Esophagus muscularis mucosa (tissue), 4 donors: Measurements from ENCODE around the gene ORC6. TPM values are rescaled to one million over a fixed set of nuclear protein-coding genes. Genes with fewer than 3 reads are reported as not detected.

Experiments used
- DNase-seq: peaks from one replicate; pipeline ENCODE4 v3.0.0-alpha.2; 2017; ENCODE audit errors: extremely low spot score
- H3K27ac ChIP-seq, 4 donors: fragments of 200-600 bp; sonication (generic); replicated peaks in 1 of 4; 1 replicate in 3 of 4; 2 replicates in 1 of 4; pipeline ENCODE4 v1.5.1; 2016 to 2019; ENCODE audit warnings: mild to moderate bottlenecking in 1 of 4
- H3K27me3 ChIP-seq, 4 donors: fragments of 200-600 bp; sonication (generic); one replicate each; pipeline versions ENCODE4 v1.5.1 to v1.6.0; 2016 to 2019
- H3K36me3 ChIP-seq, 4 donors: fragments of 200-600 bp; sonication (generic); one replicate each; pipeline ENCODE4 v1.5.1; 2016 to 2019
- H3K4me1 ChIP-seq, 4 donors: fragments of 200-600 bp; sonication (generic); one replicate each; pipeline ENCODE4 v1.5.1; 2016 to 2019
- H3K4me3 ChIP-seq, 4 donors: fragments of 200-600 bp; sonication (generic); 1 replicate in 2 of 4; 2 replicates in 2 of 4; pipeline ENCODE4 v1.5.1; 2016 to 2019; ENCODE audit warnings: mild to moderate bottlenecking in 4 of 4, moderate library complexity in 1 of 4
- H3K9me3 ChIP-seq, 4 donors: fragments of 200-600 bp; sonication (generic); 1 replicate in 3 of 4; 2 replicates in 1 of 4; pipeline ENCODE4 v1.5.1; 2016 to 2019
- EP300 ChIP-seq: sonication (generic); formaldehyde crosslinking; IDR thresholded peaks from one replicate; pipeline ENCODE4 v1.6.1; 2017; ENCODE audit warnings: antibody characterized with exemption
- POLR2A ChIP-seq: fragments of 450-650 bp; IDR thresholded peaks from one replicate; pipeline ENCODE4 v1.6.1; 2017; ENCODE audit warnings: antibody characterized with exemption, moderate library complexity, mild to moderate bottlenecking, low read depth
- POLR2AphosphoS5 ChIP-seq, 2 donors: sonication (generic); formaldehyde crosslinking; IDR thresholded peaks; one replicate each; pipeline ENCODE4 v1.6.1; 2017; ENCODE audit warnings: antibody characterized with exemption in 2 of 2
- WGBS: methylation state at CpG from one replicate; pipeline ENCODE4 v1.1.5; 2018; 5-methylcytosine and 5-hydroxymethylcytosine counted together
- intact Hi-C: fragments of 100-400 bp; cut with DNase I; formaldehyde crosslinking; loops from one replicate; pipeline ENCODE4 v1.15.1; 2023
- total RNA-seq, 4 donors: library from RNA; depleted of rRNA; stranded (reverse); fragments of >200 nt; gene quantifications; one replicate each; pipeline versions ENCODE4 v1.1.0 to v1.2.1, GENCODE V29; 2016
- TF ChIP-seq, protein P1 (sequence below), 3 experiments: fragments of 200-600 bp in 2 of 3; fragments of 450-650 bp in 1 of 3; sonication (generic) in 2 of 3; IDR thresholded peaks; one replicate each; pipeline ENCODE4 v1.5.1; 2017 to 2019; ENCODE audit warnings: antibody characterized with exemption in 3 of 3, mild to moderate bottlenecking in 2 of 3, moderate library complexity in 1 of 3

The ORC6 gene
- total RNA-seq, 4 donors from 2014 or later, result 0.32 to 0.99 (median 0.67) TPM

DNA sequence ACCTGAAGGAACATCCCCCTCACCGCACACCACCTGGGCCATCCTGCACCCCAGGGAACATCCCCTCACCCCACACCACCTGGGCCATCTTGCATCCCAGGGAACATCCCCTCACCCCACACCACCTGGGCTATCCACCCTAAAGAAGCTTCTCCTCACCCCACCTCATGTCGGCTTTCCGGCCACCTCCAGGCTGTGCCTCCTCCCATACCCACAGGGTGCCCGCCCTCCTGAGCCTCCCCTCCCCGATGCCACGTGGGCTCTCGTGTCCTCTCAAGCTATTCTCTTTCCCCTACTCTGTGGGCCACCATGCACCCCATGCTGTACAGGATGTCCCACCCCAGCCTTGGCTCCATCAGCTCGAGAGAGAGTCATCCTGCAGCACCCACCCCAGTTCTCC is 40.7 kb downstream of the ORC6 start:
- no peak overlapping the region for H3K27ac ChIP-seq
- H3K4me1 ChIP-seq, result peaks cover 0 to 17% (median 0%) of the 10 kb centered on the region in 4 donors
- no peaks in the 10 kb centered on the region for H3K27me3 ChIP-seq
- TF ChIP-seq POLR2A, result no peak
- no peak for TF ChIP-seq EP300
- TF ChIP-seq POLR2AphosphoS5 (IDR thresholded peaks at IDR 0.05), result no peak
- TF ChIP-seq, protein P1, sequence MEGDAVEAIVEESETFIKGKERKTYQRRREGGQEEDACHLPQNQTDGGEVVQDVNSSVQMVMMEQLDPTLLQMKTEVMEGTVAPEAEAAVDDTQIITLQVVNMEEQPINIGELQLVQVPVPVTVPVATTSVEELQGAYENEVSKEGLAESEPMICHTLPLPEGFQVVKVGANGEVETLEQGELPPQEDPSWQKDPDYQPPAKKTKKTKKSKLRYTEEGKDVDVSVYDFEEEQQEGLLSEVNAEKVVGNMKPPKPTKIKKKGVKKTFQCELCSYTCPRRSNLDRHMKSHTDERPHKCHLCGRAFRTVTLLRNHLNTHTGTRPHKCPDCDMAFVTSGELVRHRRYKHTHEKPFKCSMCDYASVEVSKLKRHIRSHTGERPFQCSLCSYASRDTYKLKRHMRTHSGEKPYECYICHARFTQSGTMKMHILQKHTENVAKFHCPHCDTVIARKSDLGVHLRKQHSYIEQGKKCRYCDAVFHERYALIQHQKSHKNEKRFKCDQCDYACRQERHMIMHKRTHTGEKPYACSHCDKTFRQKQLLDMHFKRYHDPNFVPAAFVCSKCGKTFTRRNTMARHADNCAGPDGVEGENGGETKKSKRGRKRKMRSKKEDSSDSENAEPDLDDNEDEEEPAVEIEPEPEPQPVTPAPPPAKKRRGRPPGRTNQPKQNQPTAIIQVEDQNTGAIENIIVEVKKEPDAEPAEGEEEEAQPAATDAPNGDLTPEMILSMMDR (IDR thresholded peaks at IDR 0.05), result no peak
- no peak overlapping the region for H3K4me3 ChIP-seq
- H3K9me3 ChIP-seq, result no peaks in the 10 kb centered on the region
- WGBS, result 95% methylated on average over 8 of the region's 8 CpGs
- H3K36me3 ChIP-seq, result peaks cover 0 to 46% (median 0%) of the 10 kb centered on the region in 4 donors
- no peak for DNase-seq
- intact Hi-C loops, result no loop called here

DNA sequence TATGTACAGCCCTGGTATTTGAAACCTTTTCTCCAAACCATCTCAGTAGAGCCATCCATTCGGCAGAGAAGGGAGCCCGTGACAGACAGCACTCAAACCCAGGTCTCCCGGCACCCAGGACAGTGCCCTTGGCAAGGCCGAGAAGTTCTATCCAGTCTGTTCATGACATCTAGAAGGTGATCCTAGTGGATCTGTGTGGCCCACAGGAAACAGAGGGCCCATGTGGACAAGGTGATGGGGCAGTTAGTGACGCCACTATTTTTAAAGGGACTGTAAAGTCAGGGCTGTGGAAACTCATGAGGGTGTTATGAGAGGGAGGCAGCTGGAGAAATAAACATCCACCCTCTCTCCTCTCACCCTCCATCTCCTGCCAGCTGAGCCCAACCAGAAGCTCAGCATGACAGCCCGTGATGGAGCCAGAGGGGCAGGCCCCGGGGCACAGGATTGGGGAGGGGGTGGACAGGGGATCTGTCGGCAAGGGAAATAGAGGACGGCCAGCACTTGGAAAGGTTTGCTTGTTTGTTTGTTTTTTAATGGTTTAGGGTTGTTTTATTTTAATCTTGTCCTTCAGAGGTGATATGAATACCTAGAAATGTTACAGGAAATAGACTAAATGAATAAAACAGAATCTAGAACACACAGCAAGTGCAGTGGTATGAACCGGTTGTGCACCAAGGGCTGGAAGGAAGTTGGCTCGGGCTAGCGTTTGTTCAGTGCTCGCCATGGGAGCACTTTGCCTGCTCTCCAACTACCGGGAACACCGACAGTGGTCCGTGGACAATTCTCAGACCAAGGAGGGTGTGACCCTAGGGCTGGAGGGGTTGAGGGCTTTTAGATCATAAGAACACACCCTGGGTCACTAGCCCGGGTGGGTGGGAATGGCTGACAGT is 41.6 kb downstream of the ORC6 start:
- DNase-seq, result no peak
- Histone ChIP-seq H3K9me3 (no peaks in the 10 kb centered on the region), H3K4me1 (peaks cover 0 to 17% (median 0%) of the 10 kb centered on the region in 4 donors), H3K27me3 (no peaks in the 10 kb centered on the region), H3K27ac (no peak overlapping the region), H3K4me3 (no peak overlapping the region), H3K36me3 (peaks cover 0 to 46% (median 0%) of the 10 kb centered on the region in 4 donors)
- 70% methylated on average over 16 of the region's 17 CpGs for WGBS
- intact Hi-C loops, result no loop called here
- TF ChIP-seq POLR2AphosphoS5 (IDR thresholded peaks at IDR 0.05), result no peak

DNA sequence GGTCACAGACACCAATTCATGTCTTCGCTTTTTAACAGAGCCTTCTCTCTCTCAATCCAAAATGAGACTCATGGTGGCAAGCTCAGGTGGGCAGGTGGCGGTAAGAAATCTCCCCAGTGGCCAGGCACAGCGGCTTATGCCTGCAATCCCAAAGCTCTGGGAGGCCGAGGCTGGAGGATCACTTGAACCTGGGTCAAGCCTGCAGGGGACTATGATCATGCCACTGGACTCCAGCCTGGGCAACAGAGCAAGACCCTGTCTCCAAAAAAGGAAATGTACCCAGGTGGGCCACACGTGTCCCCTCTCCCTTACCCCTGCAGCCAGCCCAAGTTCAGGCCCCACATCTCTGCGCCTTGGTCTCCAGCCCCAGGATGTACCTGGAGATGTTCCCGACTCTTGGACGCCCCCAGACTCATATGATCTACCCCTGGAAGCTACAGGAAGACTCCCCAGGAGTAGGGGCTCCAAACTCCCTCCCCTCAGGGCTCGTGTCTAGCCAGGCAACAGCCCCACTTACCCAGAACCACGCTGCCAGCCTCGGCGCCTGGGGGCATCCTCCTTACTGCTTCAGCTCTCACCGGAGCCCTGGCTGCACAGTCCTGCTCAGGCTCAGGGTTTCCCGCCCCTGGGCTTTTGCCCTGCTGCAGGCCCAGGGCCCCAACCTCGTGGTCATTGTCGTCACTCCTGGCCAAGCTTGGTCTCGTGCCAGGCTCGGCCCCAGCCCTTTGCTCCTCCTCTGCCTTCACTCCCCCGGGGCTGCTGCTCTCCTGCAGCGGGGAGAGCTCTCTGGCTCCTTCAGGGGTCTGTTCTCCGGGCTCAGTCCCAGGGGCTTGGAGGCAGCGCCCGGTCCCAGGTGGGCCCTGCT is 42.5 kb downstream of the ORC6 start:
- H3K27ac ChIP-seq, result no peak overlapping the region
- H3K9me3 ChIP-seq, result no peaks in the 10 kb centered on the region
- H3K4me3 ChIP-seq, result no peak overlapping the region
- TF ChIP-seq POLR2AphosphoS5 (IDR thresholded peaks at IDR 0.05) (no peak), EP300 (no peak), POLR2A (no peak)
- TF ChIP-seq, protein P1 (IDR thresholded peaks at IDR 0.05), result no peak
- H3K27me3 ChIP-seq, result no peaks in the 10 kb centered on the region
- peaks cover 0 to 15% (median 0%) of the 10 kb centered on the region in 4 donors for H3K4me1 ChIP-seq
- intact Hi-C loops, result no loop called here
- WGBS, result 89% methylated on average over 13 of the region's 23 CpGs
- no peak for DNase-seq
- H3K36me3 ChIP-seq, result peaks cover 0 to 45% (median 0%) of the 10 kb centered on the region in 4 donors

DNA sequence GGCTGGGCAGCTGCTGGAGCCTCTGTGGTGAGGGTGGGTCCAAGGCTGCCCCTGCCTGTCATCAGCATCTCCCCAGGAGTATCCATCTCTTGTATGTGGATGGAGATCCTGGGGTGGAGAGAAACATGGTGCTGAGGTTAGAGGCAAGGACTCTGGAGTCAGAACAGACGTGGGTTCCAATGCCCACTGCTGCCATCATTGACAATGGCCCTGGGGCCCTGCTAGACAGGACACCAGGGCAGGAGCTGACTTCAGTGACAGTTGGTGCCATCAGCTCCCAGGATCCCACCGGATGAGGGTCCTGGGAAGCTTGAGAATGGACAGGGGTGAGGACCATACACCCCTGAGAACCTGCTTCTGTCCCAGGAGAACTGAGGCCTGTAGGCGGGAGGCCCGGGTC is 43.1 kb downstream of the ORC6 start:
- DNase-seq, result no peak
- WGBS, result 78% methylated on average over 3 of the region's 4 CpGs
- Histone ChIP-seq H3K4me1 (peaks cover 0 to 13% (median 0%) of the 10 kb centered on the region in 4 donors), H3K27ac (no peak overlapping the region), H3K27me3 (no peaks in the 10 kb centered on the region), H3K36me3 (peaks cover 0 to 43% (median 0%) of the 10 kb centered on the region in 4 donors), H3K4me3 (no peak overlapping the region), H3K9me3 (no peaks in the 10 kb centered on the region)
- intact Hi-C loops, result no loop called here
- no peak for TF ChIP-seq EP300
- TF ChIP-seq POLR2AphosphoS5 (IDR thresholded peaks at IDR 0.05), result no peak
- no peak for TF ChIP-seq POLR2A
- TF ChIP-seq, protein P1 (IDR thresholded peaks at IDR 0.05), result no peak

DNA sequence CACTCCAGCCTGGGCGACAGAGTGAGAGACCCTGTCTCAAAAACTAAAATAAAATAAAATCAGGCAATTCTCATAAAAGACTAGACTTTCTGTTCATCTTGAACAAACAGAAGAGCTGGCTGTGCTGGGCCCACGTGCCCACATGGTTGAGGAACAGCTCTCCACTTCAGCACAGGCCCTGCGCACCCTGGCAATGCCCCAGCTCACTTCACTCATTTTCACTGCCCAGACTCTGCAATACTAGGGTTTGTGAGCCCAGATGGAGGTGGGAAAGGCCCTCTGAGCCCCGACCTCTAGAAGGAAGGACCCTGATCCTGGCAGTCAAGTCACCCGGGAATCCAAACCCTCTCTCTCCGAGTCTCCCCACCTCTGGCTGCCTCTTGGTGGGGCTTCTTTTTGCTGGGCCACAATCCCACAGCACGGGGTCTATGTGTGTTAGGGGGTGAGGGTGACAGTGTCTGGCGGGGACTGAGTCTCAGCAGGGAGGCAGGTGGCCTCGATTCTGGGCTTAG is 43.9 kb downstream of the ORC6 start:
- no peak overlapping the region for H3K27ac ChIP-seq
- no peak for DNase-seq
- no peaks in the 10 kb centered on the region for H3K27me3 ChIP-seq
- peaks cover 0 to 13% (median 0%) of the 10 kb centered on the region in 4 donors for H3K4me1 ChIP-seq
- intact Hi-C loops, result no loop called here
- H3K9me3 ChIP-seq, result no peaks in the 10 kb centered on the region
- TF ChIP-seq EP300 (no peak), POLR2A (no peak), POLR2AphosphoS5 (IDR thresholded peaks at IDR 0.05) (no peak)
- TF ChIP-seq, protein P1 (IDR thresholded peaks at IDR 0.05), result no peak
- WGBS, result 91% methylated on average over 9 of the region's 9 CpGs
- H3K4me3 ChIP-seq, result no peak overlapping the region
- peaks cover 0 to 43% (median 0%) of the 10 kb centered on the region in 4 donors for H3K36me3 ChIP-seq
